Thyroid gland (tissue), 4 donors: ENCODE measurements around the gene IZUMO1. TPM values are rescaled to one million over a fixed set of nuclear protein-coding genes. Genes with fewer than 3 reads are reported as not detected.

Experiments used
- DNase-seq, 2 donors: peaks; one replicate each; pipeline ENCODE4 v3.0.0-alpha.2; 2019
- H3K27ac ChIP-seq, 3 donors: fragments of 200-600 bp; sonication (generic); 1 replicate in 2 of 3; 2 replicates in 1 of 3; pipeline ENCODE4 v1.5.1; 2016 to 2019; ENCODE audit warnings: mild to moderate bottlenecking in 1 of 3, moderate library complexity in 1 of 3
- H3K27me3 ChIP-seq: fragments of 200-600 bp; sonication (generic); one replicate; pipeline ENCODE4 v1.5.1; 2019
- H3K36me3 ChIP-seq, 2 donors: fragments of 200-600 bp; sonication (generic); one replicate each; pipeline ENCODE4 v1.5.1; 2016 to 2019
- H3K4me1 ChIP-seq, 2 donors: fragments of 200-600 bp; sonication (generic); one replicate each; pipeline ENCODE4 v1.5.1; 2017 to 2019
- H3K4me3 ChIP-seq, 3 donors: fragments of 200-600 bp; sonication (generic); replicated peaks in 1 of 3; 1 replicate in 2 of 3; 2 replicates in 1 of 3; pipeline ENCODE4 v1.5.1; 2016; ENCODE audit warnings: mild to moderate bottlenecking in 1 of 3
- H3K9me3 ChIP-seq: fragments of 200-600 bp; sonication (generic); one replicate; pipeline ENCODE4 v1.5.1; 2017
- POLR2A ChIP-seq, 2 donors: fragments of 450-650 bp; IDR thresholded peaks; one replicate each; pipeline ENCODE4 v1.6.1; 2017; ENCODE audit warnings: antibody characterized with exemption in 2 of 2, mild to moderate bottlenecking in 2 of 2, moderate library complexity in 1 of 2
- whole genome bisulfite sequencing, 2 donors: methylation state at CpG; one replicate each; pipeline ENCODE4 v1.1.5; 2017; 5-methylcytosine and 5-hydroxymethylcytosine counted together
- intact Hi-C: fragments of 100-400 bp; cut with DNase I; formaldehyde crosslinking; loops from one replicate; pipeline ENCODE4 v1.15.1; 2023
- total RNA-seq, 4 donors: library from RNA; depleted of rRNA; stranded (reverse); fragments of >200 nt; gene quantifications; one replicate each; pipeline ENCODE4 v1.2.3, GENCODE V29; 2016
- TF ChIP-seq, protein P1 (sequence below), 6 experiments: fragments of 200-600 bp in 3 of 6; fragments of 450-650 bp in 3 of 6; sonication (generic) in 3 of 6; IDR thresholded peaks; one replicate each; pipeline ENCODE4 v1.5.1; 2016 to 2019; ENCODE audit warnings: antibody characterized with exemption in 6 of 6, mild to moderate bottlenecking in 2 of 6, inconsistent platforms in 1 of 6, moderate library complexity in 1 of 6

The IZUMO1 gene
- total RNA-seq, 4 donors from 2014 or later, result 1.1 TPM; not detected in 2

- no peak for DNase-seq
- Histone ChIP-seq H3K4me1 (peaks cover 0 to 24% of the 10 kb centered on the region in 2 donors), H3K36me3 (no peaks in the 10 kb centered on the region), H3K27me3 (no peaks in the 10 kb centered on the region), H3K27ac (no peak overlapping the region), H3K4me3 (no peak overlapping the region), H3K9me3 (no peaks in the 10 kb centered on the region)
- 95 to 96% methylated on average over 12 of the region's 12 CpGs for WGBS, 2 donors
- intact Hi-C loops, result no loop called here
- TF ChIP-seq, protein P1, sequence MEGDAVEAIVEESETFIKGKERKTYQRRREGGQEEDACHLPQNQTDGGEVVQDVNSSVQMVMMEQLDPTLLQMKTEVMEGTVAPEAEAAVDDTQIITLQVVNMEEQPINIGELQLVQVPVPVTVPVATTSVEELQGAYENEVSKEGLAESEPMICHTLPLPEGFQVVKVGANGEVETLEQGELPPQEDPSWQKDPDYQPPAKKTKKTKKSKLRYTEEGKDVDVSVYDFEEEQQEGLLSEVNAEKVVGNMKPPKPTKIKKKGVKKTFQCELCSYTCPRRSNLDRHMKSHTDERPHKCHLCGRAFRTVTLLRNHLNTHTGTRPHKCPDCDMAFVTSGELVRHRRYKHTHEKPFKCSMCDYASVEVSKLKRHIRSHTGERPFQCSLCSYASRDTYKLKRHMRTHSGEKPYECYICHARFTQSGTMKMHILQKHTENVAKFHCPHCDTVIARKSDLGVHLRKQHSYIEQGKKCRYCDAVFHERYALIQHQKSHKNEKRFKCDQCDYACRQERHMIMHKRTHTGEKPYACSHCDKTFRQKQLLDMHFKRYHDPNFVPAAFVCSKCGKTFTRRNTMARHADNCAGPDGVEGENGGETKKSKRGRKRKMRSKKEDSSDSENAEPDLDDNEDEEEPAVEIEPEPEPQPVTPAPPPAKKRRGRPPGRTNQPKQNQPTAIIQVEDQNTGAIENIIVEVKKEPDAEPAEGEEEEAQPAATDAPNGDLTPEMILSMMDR (IDR thresholded peaks at IDR 0.05), result no peak
- TF ChIP-seq POLR2A (IDR thresholded peaks at IDR 0.05), result no peak
These were observed 31.0 kb upstream of the IZUMO1 start for GRCh38 chr19:48777720-48778119.

DNA sequence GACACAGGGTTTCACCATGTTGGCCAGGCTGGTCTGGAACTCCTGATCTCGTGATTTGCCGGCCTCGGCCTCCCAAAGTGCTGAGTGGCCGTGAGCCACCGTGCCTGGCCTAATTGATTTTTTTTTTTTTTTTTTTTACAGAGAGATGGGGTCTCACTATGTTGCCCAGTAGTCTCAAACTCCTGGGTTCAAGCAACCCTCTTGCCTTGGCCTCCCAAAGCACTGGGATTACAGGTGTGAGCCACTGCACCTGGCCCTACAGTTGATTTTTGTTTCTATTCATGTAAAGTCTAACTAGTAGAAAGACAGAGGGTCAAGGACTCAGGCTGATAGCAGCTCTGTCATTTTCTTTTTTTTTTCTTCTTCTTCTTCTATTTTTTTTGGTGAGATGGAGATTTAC lies 30.4 kb upstream of the IZUMO1 start:
- H3K4me1 ChIP-seq, result peaks cover 4 to 25% of the 10 kb centered on the region in 2 donors
- no peaks in the 10 kb centered on the region for H3K9me3 ChIP-seq
- no peaks in the 10 kb centered on the region for H3K36me3 ChIP-seq
- 89 to 97% methylated on average over 5 of the region's 5 CpGs for WGBS, 2 donors
- no peak overlapping the region for H3K4me3 ChIP-seq
- no peak for DNase-seq
- intact Hi-C loops, result no loop called here
- no peaks in the 10 kb centered on the region for H3K27me3 ChIP-seq
- no peak for TF ChIP-seq POLR2A (IDR thresholded peaks at IDR 0.05)
- TF ChIP-seq, protein P1 (IDR thresholded peaks at IDR 0.05), result no peak
- no peak overlapping the region for H3K27ac ChIP-seq

GRCh38 chr19:48772503-48772953 lies 25.8 kb upstream of the IZUMO1 start:
- H3K9me3 ChIP-seq, result no peaks in the 10 kb centered on the region
- intact Hi-C loops, result no loop called here
- no peak overlapping the region for H3K4me3 ChIP-seq
- H3K36me3 ChIP-seq, result no peaks in the 10 kb centered on the region
- DNase-seq, result peak; percentile 91 to 95
- H3K27ac ChIP-seq, result peak overlapping the region; percentile 82 to 94 (median 88)
- 19 to 36% methylated on average over 13 of the region's 13 CpGs for WGBS, 2 donors
- TF ChIP-seq, protein P1 (IDR thresholded peaks at IDR 0.05), result no peak
- no peak for TF ChIP-seq POLR2A (IDR thresholded peaks at IDR 0.05)
- no peaks in the 10 kb centered on the region for H3K27me3 ChIP-seq
- peaks cover 4 to 9% of the 10 kb centered on the region in 2 donors for H3K4me1 ChIP-seq

DNA sequence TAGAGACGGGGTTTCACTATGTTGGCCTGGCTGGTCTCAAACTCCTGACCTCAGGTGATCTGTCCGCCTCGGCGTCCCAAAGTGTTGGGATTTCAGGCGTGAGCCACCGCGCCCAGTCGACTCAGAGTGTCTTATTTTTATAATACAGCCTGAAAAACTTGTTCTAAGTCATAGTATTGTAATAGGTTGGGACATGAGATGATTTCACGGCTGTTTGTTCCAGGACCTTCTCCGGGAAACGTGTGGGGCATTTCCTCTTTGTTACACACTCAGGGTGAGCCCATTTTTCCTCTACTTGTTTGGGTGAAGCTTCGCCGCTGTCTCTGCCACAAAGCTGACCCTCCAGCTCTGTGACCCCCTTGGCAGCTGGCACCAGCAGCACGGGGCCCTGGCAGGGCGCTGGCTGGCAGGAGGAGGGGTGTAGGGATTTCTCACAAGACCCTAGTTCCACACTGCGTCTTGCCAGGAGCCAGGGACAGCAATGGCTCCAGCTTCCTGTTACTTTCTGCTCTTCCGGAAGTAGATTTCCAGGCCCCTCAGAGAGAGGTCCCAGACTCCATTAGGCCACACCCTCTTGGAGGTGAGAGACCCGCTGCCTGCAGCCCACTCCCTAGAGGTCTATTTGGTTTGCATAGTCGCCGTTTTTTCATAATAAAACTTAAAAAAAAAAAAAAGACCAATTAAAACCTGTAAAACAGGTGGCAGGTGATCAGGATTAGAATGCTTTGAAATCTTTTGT lies 24.2 kb upstream of the IZUMO1 start:
- no peaks in the 10 kb centered on the region for H3K9me3 ChIP-seq
- intact Hi-C loops, result no loop called here

GRCh38 chr19:48770266-48770665 lies 23.6 kb upstream of the IZUMO1 start:
- Histone ChIP-seq H3K4me1 (peaks cover 4 to 9% of the 10 kb centered on the region in 2 donors), H3K27me3 (no peaks in the 10 kb centered on the region), H3K27ac (no peak overlapping the region), H3K9me3 (no peaks in the 10 kb centered on the region), H3K4me3 (no peak overlapping the region), H3K36me3 (no peaks in the 10 kb centered on the region)
- intact Hi-C loops, result no loop called here
- DNase-seq, result no peak
- no peak for TF ChIP-seq POLR2A (IDR thresholded peaks at IDR 0.05)
- TF ChIP-seq, protein P1 (IDR thresholded peaks at IDR 0.05), result no peak
- WGBS, 2 donors, result 81 to 83% methylated on average over 7 of the region's 7 CpGs

More for the DNA sequence above, 24.2 kb upstream of the IZUMO1 start:
- 78 to 80% methylated on average over 20 of the region's 20 CpGs for WGBS, 2 donors
- DNase-seq, result no peak
- H3K4me3 ChIP-seq, result no peak overlapping the region
- peaks cover 4 to 9% of the 10 kb centered on the region in 2 donors for H3K4me1 ChIP-seq
- no peaks in the 10 kb centered on the region for H3K27me3 ChIP-seq
- no peaks in the 10 kb centered on the region for H3K36me3 ChIP-seq
- peak overlapping the region in 1 of 3 donors; percentile 88 for H3K27ac ChIP-seq
- TF ChIP-seq, protein P1 (IDR thresholded peaks at IDR 0.05), result no peak
- no peak for TF ChIP-seq POLR2A (IDR thresholded peaks at IDR 0.05)
